IPS-20b (cell line): ENCODE data around the gene CHTF18.

ENCODE experiments used
- H3K27ac ChIP-seq: one replicate; pipeline ENCODE4 v1.5.1; 2013; ENCODE audit warnings: low read length
- H3K27me3 ChIP-seq: 2 replicates; pipeline ENCODE4 v1.6.1; 2013; ENCODE audit warnings: mild to moderate bottlenecking, low read length, inconsistent platforms; ENCODE audit not compliant: insufficient read depth
- H3K36me3 ChIP-seq: 2 replicates; pipeline ENCODE4 v1.6.1; 2013; ENCODE audit warnings: low read depth, mild to moderate bottlenecking, inconsistent platforms, low read length, moderate library complexity; ENCODE audit not compliant: insufficient read depth
- H3K4me1 ChIP-seq: 2 replicates; pipeline ENCODE4 v1.6.1; 2013; ENCODE audit warnings: mild to moderate bottlenecking, control low read depth, inconsistent platforms, low read length, moderate library complexity; ENCODE audit not compliant: insufficient read depth
- H3K4me3 ChIP-seq: 2 replicates; pipeline ENCODE4 v1.5.1; 2013; ENCODE audit warnings: mild to moderate bottlenecking, low read length, inconsistent platforms
- H3K9ac ChIP-seq: 2 replicates; pipeline ENCODE4 v1.6.1; 2013; ENCODE audit warnings: low read depth, mild to moderate bottlenecking, inconsistent platforms, low read length, moderate library complexity
- H3K9me3 ChIP-seq: 2 replicates; pipeline ENCODE4 v1.6.1; 2013; ENCODE audit warnings: mild to moderate bottlenecking, low read depth, low read length, inconsistent platforms; ENCODE audit not compliant: insufficient read depth

CHTF18 gene

DNA sequence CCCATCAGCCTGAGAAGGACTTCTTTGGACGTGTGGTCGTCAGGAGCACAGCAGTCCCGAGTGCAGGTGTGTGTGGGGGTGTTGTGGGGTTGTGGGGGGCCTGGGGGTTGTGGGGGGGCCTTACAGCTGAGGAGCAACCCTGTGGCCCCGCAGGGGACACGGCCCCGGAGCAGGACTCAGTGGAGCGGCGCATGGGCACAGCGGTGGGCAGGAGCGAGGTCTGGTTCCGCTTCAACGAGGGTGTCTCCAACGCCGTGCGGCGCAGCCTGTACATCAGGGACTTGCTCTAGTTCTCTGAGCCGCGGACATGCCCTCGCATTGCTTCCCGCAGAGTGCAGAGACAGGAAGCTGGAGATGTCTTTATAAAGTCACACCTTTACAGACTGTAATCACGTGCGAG, 9.3 kb downstream of the CHTF18 start:
- H3K27me3 ChIP-seq = peaks cover 35% of the 10 kb centered on the region
- H3K36me3 ChIP-seq = 0 out of 2 replicates have a peak, but pooled peaks cover 15% of the 10 kb centered on the region
- no peak overlapping the region for H3K27ac ChIP-seq
- H3K9ac ChIP-seq = no peak overlapping the region
- H3K9me3 ChIP-seq = no peaks in the 10 kb centered on the region
- H3K4me3 ChIP-seq = no peak overlapping the region
- H3K4me1 ChIP-seq = no peaks in the 10 kb centered on the region

GRCh38 chr16:798666-799065, 10.2 kb downstream of the CHTF18 start:
- no peak overlapping the region for H3K27ac ChIP-seq
- H3K27me3 ChIP-seq = peaks cover 45% of the 10 kb centered on the region
- H3K4me3 ChIP-seq = no peak overlapping the region
- 0 out of 2 replicates have a peak, but pooled peaks cover 9% of the 10 kb centered on the region for H3K36me3 ChIP-seq
- no peaks in the 10 kb centered on the region for H3K4me1 ChIP-seq
- no peaks in the 10 kb centered on the region for H3K9me3 ChIP-seq
- H3K9ac ChIP-seq = no peak overlapping the region

DNA sequence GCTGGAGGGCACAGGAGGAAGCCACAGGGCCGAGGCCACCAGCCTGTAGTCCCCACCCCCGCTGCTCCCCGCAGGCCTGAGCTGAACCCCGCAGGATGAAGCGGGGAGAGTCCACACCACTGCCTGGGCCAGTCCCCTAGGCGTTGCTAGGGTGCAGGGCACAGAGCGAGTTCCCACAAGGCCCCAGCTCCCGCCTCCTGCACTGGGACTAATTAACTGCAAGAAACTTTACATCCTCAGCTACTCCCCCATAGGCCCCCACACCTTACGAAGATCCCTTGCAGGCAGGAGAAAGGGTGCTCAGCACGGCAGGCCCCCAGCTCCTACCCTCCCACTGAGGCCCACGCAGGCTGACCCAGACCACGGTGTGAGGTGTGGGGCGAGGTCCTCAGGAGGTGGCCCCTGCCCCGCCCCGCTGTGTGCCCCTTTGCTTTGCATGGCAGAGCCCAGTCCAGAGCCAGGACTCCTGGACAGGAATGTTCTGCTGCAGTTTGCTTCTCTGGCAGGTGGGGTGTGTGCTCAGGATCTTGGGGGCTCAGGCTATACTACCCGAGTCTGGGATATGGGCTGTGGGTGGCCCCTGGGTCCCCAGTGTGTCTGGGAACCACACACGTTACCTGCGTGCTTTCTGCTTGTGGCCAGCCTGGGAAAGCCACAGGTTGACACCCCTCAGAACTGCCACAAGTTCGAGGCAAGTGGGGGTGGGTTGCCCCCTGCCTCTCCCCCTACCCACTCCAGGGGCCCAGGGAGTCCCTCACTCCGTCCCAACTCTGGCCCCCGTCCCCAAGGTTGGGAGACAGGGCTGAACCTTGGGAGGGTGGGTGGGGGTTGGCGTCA, 10.9 kb downstream of the CHTF18 start:
- H3K36me3 ChIP-seq = 0 out of 2 replicates have a peak, but pooled peaks cover 7% of the 10 kb centered on the region
- H3K27me3 ChIP-seq = peaks cover 52% of the 10 kb centered on the region
- H3K4me1 ChIP-seq = no peaks in the 10 kb centered on the region
- no peaks in the 10 kb centered on the region for H3K9me3 ChIP-seq
- H3K27ac ChIP-seq = no peak overlapping the region
- no peak overlapping the region for H3K9ac ChIP-seq
- H3K4me3 ChIP-seq = no peak overlapping the region

DNA sequence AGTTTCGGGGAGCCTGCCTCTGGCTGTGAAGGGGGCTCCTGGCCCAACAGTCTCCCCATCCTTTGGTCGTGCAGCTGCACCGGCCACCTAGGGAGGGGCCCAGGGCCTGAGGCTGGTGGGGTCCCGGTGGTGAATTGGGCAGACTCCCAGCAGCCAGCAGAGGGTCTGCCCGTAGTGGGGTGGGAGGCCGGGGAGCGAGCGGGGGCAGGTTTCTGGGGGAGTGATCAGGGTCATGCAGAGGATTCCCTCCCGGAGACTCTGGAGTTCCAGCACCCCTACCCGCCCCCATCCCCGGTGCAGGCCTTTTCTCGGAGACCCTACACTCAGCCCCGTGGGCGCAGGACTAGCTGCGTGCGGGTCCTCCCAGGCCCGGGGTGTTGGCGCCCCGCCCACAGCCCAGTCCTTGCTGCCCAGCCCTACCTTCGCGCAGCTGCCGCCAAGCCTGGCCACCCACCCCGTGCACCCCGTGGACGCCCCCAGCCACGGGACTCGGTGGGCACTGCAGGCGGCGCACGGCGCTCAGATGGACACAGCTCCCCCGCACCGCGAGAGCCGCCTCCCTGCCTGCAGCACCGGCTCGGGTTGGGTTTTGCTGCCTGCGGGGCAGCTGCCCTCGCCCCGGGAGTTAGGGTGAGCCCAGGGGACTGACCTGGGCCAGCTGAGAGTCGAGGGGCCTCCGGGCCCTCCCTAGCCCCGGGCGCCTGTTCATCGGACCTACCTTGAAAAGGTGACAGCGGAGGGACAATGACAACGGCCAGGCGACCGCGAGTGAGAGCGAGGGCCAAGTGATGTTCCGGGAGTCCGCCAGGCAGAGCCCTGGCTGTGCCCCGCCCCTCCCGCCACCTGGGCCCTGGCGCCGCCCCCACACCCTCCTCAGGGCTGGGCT, 11.8 kb downstream of the CHTF18 start, which contains the start of gene GNG13:
Gene GNG13, minus strand, starts transcription at position 787 of the 886 bp plus-strand sequence. CDS start 1,657 bp downstream, outside the sequence.
- no peak within 1 kb of the TSS for H3K27ac ChIP-seq

GRCh38 chr16:800834-801511, 12.6 kb downstream of the CHTF18 start:
- Histone ChIP-seq H3K4me3 (no peak overlapping the region; the same call in 1 of the 2 replicates), H3K27me3 (peaks cover 66% of the 10 kb centered on the region), H3K27ac (no peak overlapping the region), H3K9ac (no peak overlapping the region), H3K4me1 (no peaks in the 10 kb centered on the region), H3K36me3 (0 out of 2 replicates have a peak, but pooled peaks cover 7% of the 10 kb centered on the region), H3K9me3 (no peaks in the 10 kb centered on the region)

More for the DNA sequence above, 11.8 kb downstream of the CHTF18 start, which contains the start of gene GNG13:
- Histone ChIP-seq H3K27me3 (peaks cover 60% of the 10 kb centered on the region), H3K4me3 (peak within 1 kb of the TSS; percentile 54), H3K9ac (no peak within 1 kb of the TSS), H3K36me3 (0 out of 2 replicates have a peak, but pooled peaks cover 7% of the 10 kb centered on the region), H3K9me3 (no peaks in the 10 kb centered on the region), H3K4me1 (no peaks in the 10 kb centered on the region)

- H3K36me3 ChIP-seq = 0 out of 2 replicates have a peak, but pooled peaks cover 2% of the 10 kb centered on the region
- no peak overlapping the region for H3K4me3 ChIP-seq
- H3K27ac ChIP-seq = no peak overlapping the region
- H3K27me3 ChIP-seq = peaks cover 66% of the 10 kb centered on the region
- no peaks in the 10 kb centered on the region for H3K4me1 ChIP-seq
- H3K9me3 ChIP-seq = no peaks in the 10 kb centered on the region
- no peak overlapping the region for H3K9ac ChIP-seq
Measured at GRCh38 chr16:801584-802363, 13.4 kb downstream of the CHTF18 start.

DNA sequence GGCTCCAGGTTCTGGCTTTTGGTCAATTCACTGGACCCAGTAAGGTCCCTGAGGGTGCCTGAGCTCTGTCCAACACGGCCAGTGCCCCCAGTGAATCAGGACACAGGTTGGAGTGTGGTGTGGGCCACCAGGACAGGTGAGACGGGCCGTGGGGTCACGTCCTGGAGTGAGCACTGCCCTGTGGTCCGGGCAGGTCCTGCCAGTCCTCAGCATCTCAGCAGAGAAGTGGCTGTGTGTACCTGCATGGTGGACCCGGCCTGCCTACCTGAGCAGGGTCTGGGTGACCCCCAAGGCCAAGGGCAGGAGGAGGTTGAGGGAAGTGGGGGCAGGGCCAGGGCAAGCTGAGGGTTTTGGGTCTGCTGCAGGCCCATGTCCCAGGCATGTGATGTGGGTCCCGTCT, 14.0 kb downstream of the CHTF18 start:
- Histone ChIP-seq H3K27ac (no peak overlapping the region), H3K4me3 (no peak overlapping the region), H3K36me3 (no peaks in the 10 kb centered on the region), H3K27me3 (peaks cover 66% of the 10 kb centered on the region), H3K9ac (no peak overlapping the region), H3K9me3 (no peaks in the 10 kb centered on the region), H3K4me1 (no peaks in the 10 kb centered on the region)

DNA sequence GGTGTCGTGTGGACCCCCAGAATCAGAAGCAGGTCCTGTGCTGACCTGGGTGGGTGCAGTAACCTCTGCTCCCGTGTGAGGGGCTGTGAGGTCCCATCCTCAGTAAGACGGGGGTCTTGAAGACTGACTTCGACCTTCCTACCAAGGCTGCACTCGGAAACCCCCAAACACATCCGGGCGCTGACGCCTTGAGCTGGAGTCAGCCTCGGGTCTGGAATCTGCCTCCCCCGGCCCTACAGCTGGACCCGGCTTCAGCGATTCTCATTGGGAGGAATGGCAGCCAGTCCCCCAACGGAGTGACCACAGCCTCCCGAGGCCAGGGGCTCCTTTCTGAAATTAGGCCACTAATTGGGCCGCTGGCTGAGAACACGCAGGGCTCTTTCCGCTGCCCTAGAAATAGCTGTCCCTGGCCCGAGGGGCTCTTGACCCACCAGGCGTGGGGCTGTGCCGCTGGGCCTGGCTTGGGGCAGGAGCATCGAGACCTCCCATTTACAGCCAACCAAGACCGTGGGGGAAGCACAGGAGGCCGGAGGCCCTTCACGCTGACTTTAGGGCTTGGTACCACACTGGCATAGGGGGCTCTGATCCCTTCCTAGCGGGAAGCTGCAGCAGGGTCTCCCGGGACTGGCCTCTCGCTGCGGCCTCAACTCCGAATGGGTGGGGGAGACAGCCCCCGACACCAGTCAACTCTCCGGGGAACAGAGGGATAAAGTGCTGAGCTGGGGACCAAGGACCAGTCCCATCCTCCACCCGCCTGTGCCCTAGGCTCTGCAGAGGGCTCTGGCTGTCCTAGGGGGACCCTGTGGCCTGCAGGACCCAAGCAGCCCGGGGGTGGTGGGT, 14.7 kb downstream of the CHTF18 start:
- Histone ChIP-seq H3K36me3 (no peaks in the 10 kb centered on the region), H3K9ac (no peak overlapping the region), H3K9me3 (no peaks in the 10 kb centered on the region), H3K4me1 (no peaks in the 10 kb centered on the region), H3K27ac (no peak overlapping the region), H3K27me3 (peaks cover 66% of the 10 kb centered on the region), H3K4me3 (no peak overlapping the region)

GRCh38 chr16:803754-804080, 15.3 kb downstream of the CHTF18 start:
- peaks cover 70% of the 10 kb centered on the region for H3K27me3 ChIP-seq
- peaks cover 3% of the 10 kb centered on the region; the same call in 1 of the 2 replicates for H3K4me1 ChIP-seq
- H3K9ac ChIP-seq = no peak overlapping the region

More at GRCh38 chr16:803754-804080, 15.3 kb downstream of the CHTF18 start:
- H3K9me3 ChIP-seq = no peaks in the 10 kb centered on the region
- H3K27ac ChIP-seq = no peak overlapping the region
- H3K36me3 ChIP-seq = no peaks in the 10 kb centered on the region
- H3K4me3 ChIP-seq = no peak overlapping the region
